H9 (cell line): ENCODE results near the gene RIIAD1. TPM values are rescaled to one million over a fixed set of nuclear protein-coding genes. Genes with fewer than 3 reads are reported as not detected.

Source experiments
- DNase-seq: peaks from one replicate; pipeline ENCODE4 v3.0.0-alpha.2; 2017
- H2AFZ ChIP-seq: one replicate; pipeline ENCODE4 v1.6.1; 2013; ENCODE audit warnings: mild to moderate bottlenecking, low read length, control low read depth, moderate library complexity
- H2AK5ac ChIP-seq: 2 replicates; pipeline ENCODE4 v1.6.1; 2013; ENCODE audit warnings: low read length, control low read depth, mixed read lengths; ENCODE audit not compliant: insufficient read length
- H2BK120ac ChIP-seq: one replicate; pipeline ENCODE4 v1.6.1; 2013; ENCODE audit warnings: low read depth, mild to moderate bottlenecking, low read length, control low read depth, inconsistent platforms; ENCODE audit not compliant: poor library complexity, severe bottlenecking
- H2BK12ac ChIP-seq: 2 replicates; pipeline ENCODE4 v1.6.1; 2013; ENCODE audit warnings: low read length, control low read depth, mixed read lengths, low read depth; ENCODE audit not compliant: insufficient read length
- H2BK15ac ChIP-seq: 2 replicates; pipeline ENCODE4 v1.6.1; 2013; ENCODE audit warnings: low read depth, low read length, control low read depth
- H2BK20ac ChIP-seq: one replicate; pipeline ENCODE4 v1.6.1; 2013; ENCODE audit warnings: low read depth, mild to moderate bottlenecking, low read length, control low read depth, inconsistent platforms; ENCODE audit not compliant: poor library complexity, severe bottlenecking
- H2BK5ac ChIP-seq: 2 replicates; pipeline ENCODE4 v1.6.1; 2013; ENCODE audit warnings: low read length, control low read depth, mixed read lengths; ENCODE audit not compliant: insufficient read length
- H3K14ac ChIP-seq: 2 replicates; pipeline ENCODE4 v1.6.1; 2013; ENCODE audit warnings: low read length, control low read depth; ENCODE audit not compliant: insufficient read depth
- H3K18ac ChIP-seq: 2 replicates; pipeline ENCODE4 v1.6.1; 2013; ENCODE audit warnings: low read depth, mild to moderate bottlenecking, mixed read lengths, low read length, control low read depth; ENCODE audit not compliant: insufficient read length
- H3K23ac ChIP-seq: 2 replicates; pipeline ENCODE4 v1.6.1; 2013; ENCODE audit warnings: low read length, control low read depth, mixed read lengths, low read depth; ENCODE audit not compliant: insufficient read length
- H3K23me2 ChIP-seq: 2 replicates; pipeline ENCODE4 v1.6.1; 2013; ENCODE audit warnings: low read depth, mild to moderate bottlenecking, mixed read lengths, low read length, control low read depth; ENCODE audit not compliant: insufficient read length, poor library complexity, severe bottlenecking
- H3K27ac ChIP-seq: 2 replicates; pipeline ENCODE4 v1.5.1; 2013; ENCODE audit warnings: low read length, control low read depth, mixed read lengths, low read depth; ENCODE audit not compliant: insufficient read length
- H3K27me3 ChIP-seq: 2 replicates; pipeline ENCODE4 v1.6.1; 2013; ENCODE audit warnings: low read length, control low read depth, inconsistent platforms; ENCODE audit not compliant: insufficient read depth
- H3K4ac ChIP-seq: 2 replicates; pipeline ENCODE4 v1.6.1; 2013; ENCODE audit warnings: low read depth, mild to moderate bottlenecking, control low read depth, inconsistent platforms, low read length, moderate library complexity
- H3K4me1 ChIP-seq: 2 replicates; pipeline ENCODE4 v1.6.1; 2013; ENCODE audit warnings: low read length, control low read depth, inconsistent platforms; ENCODE audit not compliant: insufficient read depth
- H3K4me2 ChIP-seq: 2 replicates; pipeline ENCODE4 v1.6.1; 2013; ENCODE audit warnings: low read length, control low read depth, mixed read lengths; ENCODE audit not compliant: insufficient read length, insufficient read depth
- H3K56ac ChIP-seq: 2 replicates; pipeline ENCODE4 v1.6.1; 2013; ENCODE audit warnings: low read depth, mild to moderate bottlenecking, mixed read lengths, low read length, control low read depth; ENCODE audit not compliant: insufficient read length
- H3K79me1 ChIP-seq: 2 replicates; pipeline ENCODE4 v1.6.1; 2013; ENCODE audit warnings: low read depth, mild to moderate bottlenecking, moderate library complexity, low read length, control low read depth, inconsistent platforms; ENCODE audit not compliant: insufficient read depth, poor library complexity, severe bottlenecking
- H3K79me2 ChIP-seq: 2 replicates; pipeline ENCODE4 v1.6.1; 2013; ENCODE audit warnings: low read length, control low read depth, inconsistent platforms; ENCODE audit not compliant: insufficient read depth
- H3K9ac ChIP-seq: 2 replicates; pipeline ENCODE4 v1.6.1; 2013; ENCODE audit warnings: low read length, control low read depth, mixed read lengths; ENCODE audit not compliant: insufficient read length; ENCODE audit errors: extremely low read depth
- H3K9me3 ChIP-seq: one replicate; pipeline ENCODE4 v1.6.1; 2013; ENCODE audit warnings: low read depth, low read length, inconsistent platforms; ENCODE audit not compliant: control insufficient read depth
- H3T11ph ChIP-seq: one replicate; pipeline ENCODE4 v1.6.1; 2013; ENCODE audit warnings: mild to moderate bottlenecking, low read length, control low read depth, inconsistent platforms
- H4K20me1 ChIP-seq: one replicate; pipeline ENCODE4 v1.6.1; 2013; ENCODE audit not compliant: control insufficient read depth, insufficient read length, insufficient read depth
- H4K5ac ChIP-seq: 2 replicates; pipeline ENCODE4 v1.6.1; 2013; ENCODE audit warnings: low read depth, mild to moderate bottlenecking, mixed read lengths, low read length, control low read depth; ENCODE audit not compliant: insufficient read length
- H4K8ac ChIP-seq: replicated peaks from 2 replicates; pipeline ENCODE4 v1.6.1; 2013; ENCODE audit warnings: low read length, control low read depth, mixed read lengths, low read depth; ENCODE audit not compliant: insufficient read length
- H4K91ac ChIP-seq: 2 replicates; pipeline ENCODE4 v1.6.1; 2013; ENCODE audit warnings: low read depth, mild to moderate bottlenecking, moderate library complexity, mixed read lengths, low read length, control low read depth; ENCODE audit not compliant: insufficient read length
- H3K27ac Mint-ChIP-seq, 3 experiments: 2 replicates in 2 of 3; 3 replicates in 1 of 3; pipeline ENCODE4 v1.8.0; 2020 to 2021; ENCODE audit warnings: mixed read lengths in 3 of 3, mild to moderate bottlenecking in 1 of 3, moderate library complexity in 1 of 3
- H3K27me3 Mint-ChIP-seq: 2 replicates; pipeline ENCODE4 v1.8.0; 2021; ENCODE audit warnings: low read depth, mild to moderate bottlenecking, moderate library complexity, mixed read lengths
- H3K36me3 Mint-ChIP-seq, 3 experiments: 2 replicates in 2 of 3; 3 replicates in 1 of 3; pipeline ENCODE4 v1.8.0; 2020 to 2021; ENCODE audit warnings: low read depth in 3 of 3, mixed read lengths in 3 of 3; ENCODE audit not compliant: insufficient read depth in 1 of 3
- H3K4me1 Mint-ChIP-seq, 2 experiments: 2 replicates each; pipeline ENCODE4 v1.8.0; 2020; ENCODE audit warnings: mixed read lengths in 2 of 2
- H3K4me3 Mint-ChIP-seq, 2 experiments: 2 replicates in 1 of 2; 3 replicates in 1 of 2; pipeline ENCODE4 v1.8.0; 2020 to 2021; ENCODE audit warnings: mild to moderate bottlenecking in 2 of 2, mixed read lengths in 2 of 2, moderate library complexity in 1 of 2
- H3K9me3 Mint-ChIP-seq, 2 experiments: 2 replicates in 1 of 2; 3 replicates in 1 of 2; pipeline ENCODE4 v1.8.0; 2020; ENCODE audit warnings: mild to moderate bottlenecking in 2 of 2, mixed read lengths in 2 of 2, moderate library complexity in 1 of 2
- WGBS: extraction: QIAGEN DNeasy Blood & Tissue Kit; methylation state at CpG from one replicate; pipeline ENCODE4 v1.1.7; 2013; ENCODE audit warnings: missing lambda C conversion rate, low lambda C conversion rate, mixed read lengths; ENCODE audit not compliant: insufficient read length; ENCODE audit errors: extremely low coverage; 5-methylcytosine and 5-hydroxymethylcytosine counted together
- total RNA-seq: library from RNA; stranded (reverse); gene quantifications from 2 replicates; pipeline ENCODE4 v1.2.1, GENCODE V29; 2021
- TF ChIP-seq, protein P1 (sequence below): fragments of 200-600 bp; sonication (generic); conservative IDR thresholded peaks from 3 replicates; pipeline ENCODE4 v1.8.0; 2021; ENCODE audit warnings: antibody characterized with exemption, mild to moderate bottlenecking

RIIAD1 gene
- total RNA-seq, 1 experiment from 2014 or later: 1.4 TPM

DNA sequence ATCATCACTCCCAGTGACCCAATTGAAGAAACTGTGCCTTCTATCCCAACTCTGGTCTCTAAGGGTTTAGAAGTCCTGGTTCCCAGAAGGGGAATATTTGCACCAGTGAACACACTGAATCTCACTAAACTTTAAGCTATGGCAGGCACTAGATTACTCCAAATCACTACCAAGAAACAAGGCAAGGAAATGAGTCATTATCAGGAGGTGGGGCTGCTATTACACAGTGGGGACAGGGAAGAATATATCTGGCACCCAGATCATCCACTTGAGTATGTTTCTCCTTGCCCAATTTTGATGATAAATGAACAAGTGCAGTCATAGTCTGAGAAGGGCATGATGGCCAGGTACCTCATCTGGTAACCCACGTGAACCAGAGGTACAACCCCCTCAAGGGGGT, 35.0 kb downstream of the RIIAD1 start:
- TF ChIP-seq, protein P1, sequence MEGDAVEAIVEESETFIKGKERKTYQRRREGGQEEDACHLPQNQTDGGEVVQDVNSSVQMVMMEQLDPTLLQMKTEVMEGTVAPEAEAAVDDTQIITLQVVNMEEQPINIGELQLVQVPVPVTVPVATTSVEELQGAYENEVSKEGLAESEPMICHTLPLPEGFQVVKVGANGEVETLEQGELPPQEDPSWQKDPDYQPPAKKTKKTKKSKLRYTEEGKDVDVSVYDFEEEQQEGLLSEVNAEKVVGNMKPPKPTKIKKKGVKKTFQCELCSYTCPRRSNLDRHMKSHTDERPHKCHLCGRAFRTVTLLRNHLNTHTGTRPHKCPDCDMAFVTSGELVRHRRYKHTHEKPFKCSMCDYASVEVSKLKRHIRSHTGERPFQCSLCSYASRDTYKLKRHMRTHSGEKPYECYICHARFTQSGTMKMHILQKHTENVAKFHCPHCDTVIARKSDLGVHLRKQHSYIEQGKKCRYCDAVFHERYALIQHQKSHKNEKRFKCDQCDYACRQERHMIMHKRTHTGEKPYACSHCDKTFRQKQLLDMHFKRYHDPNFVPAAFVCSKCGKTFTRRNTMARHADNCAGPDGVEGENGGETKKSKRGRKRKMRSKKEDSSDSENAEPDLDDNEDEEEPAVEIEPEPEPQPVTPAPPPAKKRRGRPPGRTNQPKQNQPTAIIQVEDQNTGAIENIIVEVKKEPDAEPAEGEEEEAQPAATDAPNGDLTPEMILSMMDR: no peak
- no peak overlapping the region for H4K8ac ChIP-seq
- H3K23ac ChIP-seq: no peak overlapping the region
- H2BK12ac ChIP-seq: no peak overlapping the region
- no peak overlapping the region for H2AFZ ChIP-seq
- H3K27me3 ChIP-seq: no peaks in the 10 kb centered on the region
- no peak overlapping the region for H3K18ac ChIP-seq
- H3T11ph ChIP-seq: no peak overlapping the region
- no peaks in the 10 kb centered on the region for H3K9me3 ChIP-seq
- H2BK5ac ChIP-seq: no peak overlapping the region
- H2BK15ac ChIP-seq: no peak overlapping the region
- Mint-ChIP-seq H3K27ac (no peak overlapping the region), H3K4me3 (no peak overlapping the region), H3K36me3 (peaks cover 13 to 29% (median 22%) of the 10 kb centered on the region in 3 experiments; a peak in 6 of 7 replicates), H3K9me3 (no peaks in the 10 kb centered on the region), H3K4me1 (no peaks in the 10 kb centered on the region), H3K27me3 (peaks cover under 1% of the 10 kb centered on the region; the same call in 1 of the 2 replicates)
- H3K27ac ChIP-seq: no peak overlapping the region
- no peak overlapping the region for H3K56ac ChIP-seq
- H4K91ac ChIP-seq: no peak overlapping the region
- H3K79me1 ChIP-seq: no peaks in the 10 kb centered on the region
- no peaks in the 10 kb centered on the region for H3K23me2 ChIP-seq
- no peaks in the 10 kb centered on the region for H3K79me2 ChIP-seq
- DNase-seq: no peak
- H4K20me1 ChIP-seq: no peaks in the 10 kb centered on the region
- H2AK5ac ChIP-seq: no peak overlapping the region
- H3K9ac ChIP-seq: no peak overlapping the region
- no peak overlapping the region for H3K4me2 ChIP-seq
- H2BK120ac ChIP-seq: no peak overlapping the region
- H3K4me1 ChIP-seq: no peaks in the 10 kb centered on the region
- H3K14ac ChIP-seq: no peak overlapping the region
- H3K4ac ChIP-seq: no peak overlapping the region
- no CpG with 5 or more reads among the region's 1 CpG for WGBS
- H2BK20ac ChIP-seq: no peak overlapping the region
- H4K5ac ChIP-seq: no peak overlapping the region
